Measurements from ENCODE around the gene TUBB4A.

TUBB4A gene

GRCh38 chr19:6465663-6466062 is 36.4 kb downstream of the TUBB4A start:
- DNase-seq = no peak

GRCh38 chr19:6465006-6465405 is 37.1 kb downstream of the TUBB4A start:
- no peak for DNase-seq

GRCh38 chr19:6464070-6464873 is 37.8 kb downstream of the TUBB4A start, which contains the start of gene CRB3:
Gene CRB3, plus strand, starts transcription at chr19:6464271. Its CDS starts 431 bp downstream, at chr19:6464702.
- no peak for DNase-seq

- peak; percentile 94 to 97 for DNase-seq
Measured at GRCh38 chr19:6460099-6460884, 41.8 kb downstream of the TUBB4A start.

- peak in 1 of 2 experiments; percentile 80 for DNase-seq
Measured at GRCh38 chr19:6459262-6460098, 42.6 kb downstream of the TUBB4A start, which contains the start of gene SLC25A23. Gene SLC25A23, minus strand, starts transcription at chr19:6459792. Its CDS starts 164 bp downstream, at chr19:6459628.

GRCh38 chr19:6458695-6459261 is 43.3 kb downstream of the TUBB4A start:
- no peak for DNase-seq

GRCh38 chr19:6457958-6458694 is 44.0 kb downstream of the TUBB4A start:
- no peak for DNase-seq

- no peak for DNase-seq
Measured at GRCh38 chr19:6455924-6456323, 46.2 kb downstream of the TUBB4A start.

- no peak for DNase-seq
Measured at GRCh38 chr19:6453951-6454565, 48.1 kb downstream of the TUBB4A start.

- no peak for DNase-seq
Measured at GRCh38 chr19:6452899-6453298, 49.2 kb downstream of the TUBB4A start.

- no peak for DNase-seq
Measured at GRCh38 chr19:6452223-6452614, 49.9 kb downstream of the TUBB4A start.

GRCh38 chr19:6451583-6452222 is 50.4 kb downstream of the TUBB4A start:
- no peak for DNase-seq

- DNase-seq = no peak
Measured at GRCh38 chr19:6450166-6450565, 51.9 kb downstream of the TUBB4A start.

GRCh38 chr19:6448045-6448444 is 54.1 kb downstream of the TUBB4A start:
- no peak for DNase-seq

- DNase-seq = no peak
Measured at GRCh38 chr19:6446452-6446851, 55.7 kb downstream of the TUBB4A start.

Measured in SW 1271 (cell line).